Adipocyte (in vitro differentiated cells): Measurements from ENCODE around the gene PPP1R26.

Experiments used
- DNase-seq: peaks from one replicate; pipeline ENCODE4 v3.0.0-alpha.2; 2015; ENCODE audit warnings: low read depth
- H3K27me3 ChIP-seq: replicated peaks from 2 replicates; pipeline ENCODE4 v1.7.0; 2013; ENCODE audit warnings: mild to moderate bottlenecking, low read length, moderate library complexity; ENCODE audit not compliant: control insufficient read depth, insufficient read depth
- H3K36me3 ChIP-seq: 2 replicates; pipeline ENCODE4 v1.7.0; 2013; ENCODE audit warnings: low read length, mild to moderate bottlenecking, moderate library complexity; ENCODE audit not compliant: control insufficient read depth, insufficient read depth, severe bottlenecking
- H3K4me1 ChIP-seq: 2 replicates; pipeline ENCODE4 v1.7.0; 2013; ENCODE audit warnings: mild to moderate bottlenecking, low read length, moderate library complexity; ENCODE audit not compliant: control insufficient read depth, insufficient read depth
- H3K4me3 ChIP-seq: 2 replicates; pipeline ENCODE4 v1.7.0; 2013; ENCODE audit warnings: mild to moderate bottlenecking, low read length, moderate library complexity
- H3K9ac ChIP-seq: 2 replicates; pipeline ENCODE4 v1.7.0; 2013; ENCODE audit warnings: mild to moderate bottlenecking, low read length, moderate library complexity
- H3K9me3 ChIP-seq: 2 replicates; pipeline ENCODE4 v1.7.0; 2013; ENCODE audit warnings: mild to moderate bottlenecking, low read length, moderate library complexity; ENCODE audit not compliant: control insufficient read depth

The PPP1R26 gene

GRCh38 chr9:135482015-135482754, 2.6 kb downstream of the PPP1R26 start:
- Histone ChIP-seq H3K9me3 (no peaks in the 10 kb centered on the region), H3K27me3 (no peaks in the 10 kb centered on the region), H3K4me1 (peaks cover 12% of the 10 kb centered on the region), H3K36me3 (peaks cover 32% of the 10 kb centered on the region), H3K9ac (no peak overlapping the region), H3K4me3 (no peak overlapping the region)
- DNase-seq = no peak

GRCh38 chr9:135484460-135485277, 5.1 kb downstream of the PPP1R26 start:
- Histone ChIP-seq H3K4me3 (no peak overlapping the region), H3K36me3 (peaks cover 39% of the 10 kb centered on the region), H3K4me1 (peaks cover 4% of the 10 kb centered on the region), H3K27me3 (no peaks in the 10 kb centered on the region), H3K9me3 (no peaks in the 10 kb centered on the region), H3K9ac (no peak overlapping the region)
- DNase-seq = no peak

DNA sequence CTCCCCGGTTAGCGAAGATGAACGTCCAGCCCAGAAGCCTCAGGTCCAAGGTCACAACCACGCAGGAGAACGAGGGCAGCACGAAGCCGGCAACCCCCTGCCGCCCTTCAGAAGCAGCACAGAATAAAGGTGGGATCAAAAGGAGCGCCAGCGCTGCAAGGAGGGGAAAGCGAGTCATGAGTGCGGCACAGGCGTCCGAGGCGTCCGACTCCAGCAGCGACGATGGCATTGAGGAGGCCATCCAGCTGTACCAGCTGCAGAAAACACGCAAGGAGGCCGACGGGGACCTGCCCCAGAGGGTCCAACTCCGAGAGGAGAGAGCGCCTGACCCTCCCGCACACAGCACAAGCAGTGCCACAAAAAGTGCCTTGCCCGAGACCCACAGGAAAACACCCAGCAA, 5.8 kb downstream of the PPP1R26 start:
- Histone ChIP-seq H3K9ac (no peak overlapping the region), H3K9me3 (no peaks in the 10 kb centered on the region), H3K36me3 (peaks cover 39% of the 10 kb centered on the region), H3K27me3 (no peaks in the 10 kb centered on the region), H3K4me1 (peaks cover 4% of the 10 kb centered on the region), H3K4me3 (no peak overlapping the region)
- DNase-seq = no peak

DNA sequence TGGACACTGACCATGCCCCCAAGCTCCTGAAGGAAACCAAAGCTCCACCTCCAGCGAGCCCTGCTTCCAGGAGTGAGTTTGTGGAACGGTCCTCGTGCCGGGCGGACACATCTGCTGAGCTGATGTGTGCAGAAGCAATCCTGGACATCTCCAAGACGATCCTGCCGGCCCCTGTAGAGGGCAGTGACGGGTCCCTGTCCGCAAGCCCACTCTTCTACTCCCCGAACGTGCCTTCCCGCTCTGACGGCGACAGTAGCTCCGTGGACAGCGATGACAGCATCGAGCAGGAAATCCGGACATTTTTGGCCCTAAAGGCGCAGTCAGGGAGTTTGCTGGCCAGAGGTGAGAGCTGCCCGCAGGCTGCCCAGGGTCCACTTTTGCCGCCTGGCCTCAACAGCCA, 6.2 kb downstream of the PPP1R26 start:
- H3K9ac ChIP-seq = no peak overlapping the region
- H3K4me3 ChIP-seq = no peak overlapping the region
- peaks cover 1% of the 10 kb centered on the region for H3K4me1 ChIP-seq
- no peak for DNase-seq
- peaks cover 39% of the 10 kb centered on the region for H3K36me3 ChIP-seq
- H3K9me3 ChIP-seq = no peaks in the 10 kb centered on the region
- H3K27me3 ChIP-seq = no peaks in the 10 kb centered on the region

DNA sequence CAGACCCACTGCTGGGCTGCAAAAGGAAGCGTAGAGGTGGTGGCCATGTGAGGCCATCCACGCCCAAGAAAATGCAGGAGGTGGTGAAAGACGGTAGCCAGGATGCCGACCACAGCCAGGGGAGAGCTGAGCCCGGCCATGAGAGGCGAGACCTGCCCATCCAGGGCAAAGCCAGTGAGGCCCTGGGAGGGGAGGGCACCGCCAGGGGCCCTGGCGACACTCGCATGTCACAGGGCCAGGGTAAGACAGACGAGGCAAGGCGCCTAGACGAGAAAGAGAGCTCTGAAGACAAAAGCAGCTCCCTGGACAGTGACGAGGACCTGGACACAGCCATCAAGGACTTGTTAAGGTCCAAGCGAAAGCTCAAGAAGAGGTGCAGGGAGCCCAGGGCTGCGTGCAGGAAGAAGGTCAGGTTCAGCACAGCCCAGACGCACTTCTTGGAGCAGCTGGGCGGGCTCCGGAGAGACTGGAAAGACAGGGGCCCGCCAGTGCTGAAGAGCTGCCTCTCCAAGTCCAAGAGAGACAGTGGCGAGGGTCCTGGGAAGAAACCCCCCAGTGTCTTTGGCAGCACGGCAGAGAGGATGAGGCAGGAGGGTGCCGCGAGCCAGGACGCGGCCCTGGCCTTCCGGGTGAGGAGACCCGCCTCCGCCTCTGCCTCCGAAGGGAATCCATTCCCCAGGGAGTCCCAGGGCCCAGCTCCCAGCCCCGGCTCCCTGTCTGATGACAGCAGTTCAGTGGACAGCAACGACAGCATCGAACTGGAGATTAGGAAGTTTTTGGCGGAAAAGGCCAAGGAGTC, 6.9 kb downstream of the PPP1R26 start:
- Histone ChIP-seq H3K9ac (no peak overlapping the region), H3K36me3 (peaks cover 39% of the 10 kb centered on the region), H3K4me3 (no peak overlapping the region), H3K4me1 (no peaks in the 10 kb centered on the region), H3K9me3 (no peaks in the 10 kb centered on the region), H3K27me3 (no peaks in the 10 kb centered on the region)
- no peak for DNase-seq

- H3K9ac ChIP-seq = no peak overlapping the region
- H3K9me3 ChIP-seq = no peaks in the 10 kb centered on the region
- no peak for DNase-seq
- H3K27me3 ChIP-seq = no peaks in the 10 kb centered on the region
- H3K4me1 ChIP-seq = no peaks in the 10 kb centered on the region
- H3K36me3 ChIP-seq = peaks cover 39% of the 10 kb centered on the region
- no peak overlapping the region for H3K4me3 ChIP-seq
These were observed 7.9 kb downstream of the PPP1R26 start for GRCh38 chr9:135487281-135488012.

DNA sequence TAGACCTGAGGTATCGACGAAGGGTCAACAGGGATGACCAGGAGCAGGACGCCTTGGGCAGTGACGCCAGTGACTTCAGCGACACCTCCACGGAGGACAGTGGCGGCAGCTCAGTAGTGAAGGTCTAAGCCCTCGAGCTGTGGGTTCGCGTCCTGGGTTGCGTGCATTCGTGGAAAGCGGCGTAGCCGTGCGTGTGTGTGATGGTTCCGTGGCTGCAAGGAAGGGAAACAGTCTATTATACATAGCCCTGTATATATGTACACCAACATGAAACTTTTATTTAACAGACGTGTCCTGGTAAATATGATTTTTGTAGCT, 8.4 kb downstream of the PPP1R26 start:
- H3K4me1 ChIP-seq = no peaks in the 10 kb centered on the region
- DNase-seq = no peak
- H3K4me3 ChIP-seq = no peak overlapping the region
- H3K9me3 ChIP-seq = no peaks in the 10 kb centered on the region
- H3K36me3 ChIP-seq = peaks cover 39% of the 10 kb centered on the region
- no peak overlapping the region for H3K9ac ChIP-seq
- H3K27me3 ChIP-seq = no peaks in the 10 kb centered on the region

DNA sequence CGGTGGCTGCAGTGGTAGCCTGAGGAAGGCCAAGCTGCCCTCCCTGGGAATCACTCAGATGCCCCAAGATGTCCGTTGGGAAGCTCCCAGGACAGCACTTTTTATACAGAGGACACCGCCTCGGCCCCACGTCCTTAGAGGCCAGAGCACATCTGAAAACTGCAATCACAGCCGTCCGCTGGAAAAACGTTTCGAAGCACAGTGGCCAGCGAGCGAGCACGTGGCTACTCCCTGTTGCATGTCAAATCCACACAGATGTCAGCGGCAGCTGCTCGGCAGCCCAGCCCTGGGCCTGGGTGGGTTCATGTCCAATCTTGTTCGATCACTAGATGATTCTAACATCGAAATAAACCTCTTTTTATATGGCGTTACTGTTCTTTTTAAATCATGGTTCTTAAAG, 8.9 kb downstream of the PPP1R26 start:
- Histone ChIP-seq H3K27me3 (no peaks in the 10 kb centered on the region), H3K4me1 (no peaks in the 10 kb centered on the region), H3K36me3 (peaks cover 38% of the 10 kb centered on the region), H3K4me3 (no peak overlapping the region), H3K9ac (no peak overlapping the region), H3K9me3 (no peaks in the 10 kb centered on the region)
- no peak for DNase-seq

- no peak overlapping the region for H3K9ac ChIP-seq
- no peaks in the 10 kb centered on the region for H3K4me1 ChIP-seq
- no peaks in the 10 kb centered on the region for H3K27me3 ChIP-seq
- H3K4me3 ChIP-seq = no peak overlapping the region
- peaks cover 32% of the 10 kb centered on the region for H3K36me3 ChIP-seq
- H3K9me3 ChIP-seq = no peaks in the 10 kb centered on the region
- no peak for DNase-seq
These were observed 9.8 kb downstream of the PPP1R26 start for GRCh38 chr9:135489188-135489906.

DNA sequence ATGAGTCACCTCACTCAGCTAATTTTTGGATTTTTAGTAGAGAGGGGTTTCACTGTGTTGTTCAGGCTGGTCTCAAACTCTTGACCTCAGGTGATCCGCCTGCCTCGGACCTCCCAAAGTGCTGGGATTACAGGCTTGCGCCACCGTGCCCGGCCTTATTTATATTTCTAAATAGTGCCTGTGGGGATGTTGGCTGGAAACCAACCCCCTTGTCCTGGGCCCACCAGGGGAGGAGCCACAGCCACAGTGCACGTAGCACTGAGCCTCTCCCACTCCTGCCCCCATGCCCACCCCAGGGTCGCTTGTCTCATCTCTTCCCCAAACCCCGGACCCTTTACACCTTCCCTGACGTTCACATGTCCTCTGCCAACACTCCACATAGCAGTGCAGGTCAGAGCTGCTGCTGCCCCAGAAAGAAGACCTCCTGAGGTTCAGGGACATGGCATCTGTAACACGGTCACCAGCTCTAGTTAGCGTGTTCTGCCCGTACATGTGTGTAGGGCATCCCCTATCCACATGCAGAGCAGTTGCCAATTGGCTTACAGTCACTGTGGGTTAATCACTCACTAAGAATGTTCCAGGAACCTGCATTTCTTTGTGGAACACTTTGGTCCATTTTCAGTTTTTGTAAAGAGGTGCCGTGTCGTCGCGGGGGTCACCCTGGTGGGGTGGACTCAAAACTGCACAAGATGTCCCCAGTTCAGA, 10.7 kb downstream of the PPP1R26 start:
- Histone ChIP-seq H3K4me1 (no peaks in the 10 kb centered on the region), H3K27me3 (no peaks in the 10 kb centered on the region), H3K4me3 (no peak overlapping the region), H3K9me3 (no peaks in the 10 kb centered on the region), H3K9ac (no peak overlapping the region), H3K36me3 (peaks cover 22% of the 10 kb centered on the region)
- DNase-seq = no peak
